DND-41 (cell line): ENCODE results near the gene AK8.

Experiments used
- CTCF ChIP-seq: IDR thresholded peaks from 2 replicates; pipeline ENCODE4 v1.5.1; 2012; ENCODE audit warnings: borderline replicate concordance, low read length, moderate library complexity, mild to moderate bottlenecking; ENCODE audit not compliant: poor library complexity, severe bottlenecking; ENCODE audit errors: extremely low read depth
- EZH2 ChIP-seq: IDR thresholded peaks from 3 replicates; pipeline ENCODE4 v1.6.1; 2012; ENCODE audit warnings: borderline replicate concordance, low read depth, mild to moderate bottlenecking, moderate library complexity, low read length, inconsistent platforms; ENCODE audit not compliant: severe bottlenecking

- no peak for TF ChIP-seq CTCF
- no peak for TF ChIP-seq EZH2
These were observed 80.0 kb downstream of the AK8 start for GRCh38 chr9:132797861-132798659.
